ENCODE results near the gene DHRS7C.

GRCh38 chr17:9760266-9760665, 31.1 kb downstream of the DHRS7C start:
- TF ChIP-seq CTCF (IDR thresholded peaks at IDR 0.05) (no peak), POLR2AphosphoS5 (IDR thresholded peaks at IDR 0.05) (no peak)

All from breast epithelium (tissue), 3 donors.